ENCODE results near the gene LMOD3.

The LMOD3 gene

DNA sequence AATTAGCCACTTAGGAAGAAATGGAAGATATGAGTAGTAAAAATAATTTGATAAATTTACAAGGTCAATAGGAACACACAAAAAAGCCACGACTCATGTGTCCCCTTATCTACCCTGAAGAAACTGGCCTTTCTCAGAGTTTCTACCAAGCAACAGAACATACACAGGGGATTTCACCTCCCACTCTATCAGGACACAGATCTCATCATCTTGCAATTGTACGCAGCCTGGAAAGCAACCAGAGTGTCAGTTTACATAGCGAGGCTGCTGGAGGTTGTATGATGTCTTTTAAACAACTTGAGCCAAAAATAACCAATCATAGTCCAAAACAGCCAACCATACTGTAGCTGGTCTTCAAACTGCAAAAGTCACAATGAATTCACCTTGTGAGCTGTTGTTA lies 19.7 kb upstream of the LMOD3 start:
- no peak for DNase-seq (ENCODE audit: low read depth)
- no peak overlapping the region for H3K4me3 ChIP-seq (ENCODE audit: low read length)
- TF ChIP-seq, protein P1, sequence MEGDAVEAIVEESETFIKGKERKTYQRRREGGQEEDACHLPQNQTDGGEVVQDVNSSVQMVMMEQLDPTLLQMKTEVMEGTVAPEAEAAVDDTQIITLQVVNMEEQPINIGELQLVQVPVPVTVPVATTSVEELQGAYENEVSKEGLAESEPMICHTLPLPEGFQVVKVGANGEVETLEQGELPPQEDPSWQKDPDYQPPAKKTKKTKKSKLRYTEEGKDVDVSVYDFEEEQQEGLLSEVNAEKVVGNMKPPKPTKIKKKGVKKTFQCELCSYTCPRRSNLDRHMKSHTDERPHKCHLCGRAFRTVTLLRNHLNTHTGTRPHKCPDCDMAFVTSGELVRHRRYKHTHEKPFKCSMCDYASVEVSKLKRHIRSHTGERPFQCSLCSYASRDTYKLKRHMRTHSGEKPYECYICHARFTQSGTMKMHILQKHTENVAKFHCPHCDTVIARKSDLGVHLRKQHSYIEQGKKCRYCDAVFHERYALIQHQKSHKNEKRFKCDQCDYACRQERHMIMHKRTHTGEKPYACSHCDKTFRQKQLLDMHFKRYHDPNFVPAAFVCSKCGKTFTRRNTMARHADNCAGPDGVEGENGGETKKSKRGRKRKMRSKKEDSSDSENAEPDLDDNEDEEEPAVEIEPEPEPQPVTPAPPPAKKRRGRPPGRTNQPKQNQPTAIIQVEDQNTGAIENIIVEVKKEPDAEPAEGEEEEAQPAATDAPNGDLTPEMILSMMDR (conservative IDR thresholded peaks at IDR 0.05; ENCODE audit: low read depth, low read length), result no peak

DNA sequence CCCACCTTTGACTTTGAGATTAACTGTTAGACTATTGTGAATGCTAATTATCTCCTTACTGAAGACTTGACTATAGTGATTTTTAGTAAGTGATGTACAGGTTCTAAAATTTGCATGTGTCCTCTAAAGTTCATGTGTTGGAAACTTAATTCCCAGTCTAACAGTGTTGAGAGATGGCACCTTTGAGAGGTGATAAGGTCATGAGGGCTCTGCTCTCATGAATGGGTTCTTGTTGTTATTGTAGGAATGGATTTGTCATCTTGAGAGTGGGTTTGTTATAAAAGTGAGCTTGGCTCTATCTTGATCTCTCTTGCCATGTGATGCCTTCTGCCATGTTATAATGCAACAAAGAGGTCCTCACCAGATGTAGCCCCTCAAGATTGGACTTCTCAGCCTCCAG lies 18.9 kb upstream of the LMOD3 start:
- TF ChIP-seq, protein P1 (conservative IDR thresholded peaks at IDR 0.05; ENCODE audit: low read depth, low read length), result no peak
- no peak for DNase-seq (ENCODE audit: low read depth)
- H3K4me3 ChIP-seq (ENCODE audit: low read length), result no peak overlapping the region

DNA sequence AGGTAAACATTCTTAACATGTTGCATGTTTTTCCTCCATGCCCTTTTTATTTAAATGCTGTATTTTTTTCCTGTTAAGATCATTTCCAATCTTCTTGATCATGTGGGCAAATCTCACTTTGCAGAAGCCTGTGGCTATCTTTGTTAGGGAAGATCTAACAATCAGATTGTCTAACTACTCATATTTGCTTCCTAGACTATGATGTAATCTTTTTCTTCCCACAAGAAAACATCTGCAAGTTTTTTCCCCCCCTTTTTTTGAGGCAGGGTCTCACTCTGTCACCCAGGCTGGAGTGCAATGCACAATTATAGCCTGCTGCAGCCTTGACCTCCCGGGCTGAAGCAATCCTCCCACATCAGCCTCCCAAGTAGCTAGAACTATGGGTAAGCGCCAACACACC lies 15.0 kb upstream of the LMOD3 start:
- TF ChIP-seq, protein P1 (conservative IDR thresholded peaks at IDR 0.05; ENCODE audit: low read depth, low read length), result no peak

DNA sequence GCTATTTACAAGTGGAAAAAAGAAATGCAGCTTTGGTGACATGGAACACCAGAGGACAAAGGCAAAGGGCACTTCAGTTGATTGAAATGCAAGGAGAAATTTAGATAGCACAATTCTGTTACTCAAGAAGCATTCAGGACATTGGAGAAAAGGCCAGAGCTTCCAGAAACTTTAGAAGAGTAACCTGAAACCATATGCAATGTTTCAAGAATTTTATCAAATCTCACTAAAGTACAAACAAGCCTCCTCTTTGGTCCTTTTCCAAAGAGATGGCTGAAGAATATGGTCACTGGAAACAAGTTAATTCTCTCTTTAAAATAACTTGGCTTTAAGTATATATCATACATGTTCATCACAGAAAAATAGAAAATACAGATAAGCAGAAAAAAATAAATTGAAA lies 14.6 kb upstream of the LMOD3 start:
- no peak for DNase-seq (ENCODE audit: low read depth)
- TF ChIP-seq, protein P1 (conservative IDR thresholded peaks at IDR 0.05; ENCODE audit: low read depth, low read length), result no peak

More for the DNA sequence above, 15.0 kb upstream of the LMOD3 start:
- no peak overlapping the region for H3K4me3 ChIP-seq (ENCODE audit: low read length)
- no peak for DNase-seq (ENCODE audit: low read depth)

DNA sequence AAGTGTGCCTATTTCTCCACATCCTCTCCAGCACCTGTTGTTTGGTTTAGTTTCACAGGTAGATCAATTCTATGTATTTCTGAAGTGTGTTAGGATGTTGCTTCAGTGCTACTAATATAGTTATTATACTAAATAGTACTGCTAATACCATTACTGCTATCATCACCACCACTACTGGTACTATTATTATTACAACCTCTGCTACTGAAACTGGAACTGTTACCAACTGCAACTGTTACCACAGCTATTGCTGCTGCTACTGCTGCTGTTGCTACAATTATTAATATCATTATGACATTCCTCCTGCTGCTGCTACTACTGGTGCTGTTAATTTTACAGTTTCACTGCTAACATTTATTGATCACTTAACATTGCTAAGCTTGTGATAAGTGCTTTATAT lies 8.3 kb upstream of the LMOD3 start:
- TF ChIP-seq, protein P1 (conservative IDR thresholded peaks at IDR 0.05; ENCODE audit: low read depth, low read length), result no peak
- no peak for DNase-seq (ENCODE audit: low read depth)
- H3K4me3 ChIP-seq (ENCODE audit: low read length), result no peak overlapping the region

More for the DNA sequence above, 14.6 kb upstream of the LMOD3 start:
- no peak overlapping the region for H3K4me3 ChIP-seq (ENCODE audit: low read length)

DNA sequence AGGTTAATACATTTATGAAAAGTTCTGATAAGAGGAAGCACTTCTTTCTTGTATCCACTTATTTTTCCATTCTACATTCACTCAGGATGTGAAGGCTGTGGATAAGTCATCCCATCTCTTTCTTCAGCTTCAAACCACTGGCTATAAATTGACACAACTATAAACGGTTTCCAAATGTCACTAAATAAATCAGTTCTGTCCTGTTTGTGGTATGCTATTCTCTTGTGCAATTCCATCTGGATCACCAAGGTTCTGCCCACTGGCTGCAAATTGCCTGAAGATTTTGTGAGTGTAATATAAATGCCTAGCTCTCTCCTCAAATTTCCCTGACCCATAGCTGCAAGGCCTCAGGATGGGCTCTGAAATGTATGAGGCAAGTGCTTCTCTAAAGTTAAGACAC lies 7.1 kb upstream of the LMOD3 start:
- TF ChIP-seq, protein P1 (conservative IDR thresholded peaks at IDR 0.05; ENCODE audit: low read depth, low read length), result no peak
- no peak overlapping the region for H3K4me3 ChIP-seq (ENCODE audit: low read length)
- DNase-seq (ENCODE audit: low read depth), result no peak

DNA sequence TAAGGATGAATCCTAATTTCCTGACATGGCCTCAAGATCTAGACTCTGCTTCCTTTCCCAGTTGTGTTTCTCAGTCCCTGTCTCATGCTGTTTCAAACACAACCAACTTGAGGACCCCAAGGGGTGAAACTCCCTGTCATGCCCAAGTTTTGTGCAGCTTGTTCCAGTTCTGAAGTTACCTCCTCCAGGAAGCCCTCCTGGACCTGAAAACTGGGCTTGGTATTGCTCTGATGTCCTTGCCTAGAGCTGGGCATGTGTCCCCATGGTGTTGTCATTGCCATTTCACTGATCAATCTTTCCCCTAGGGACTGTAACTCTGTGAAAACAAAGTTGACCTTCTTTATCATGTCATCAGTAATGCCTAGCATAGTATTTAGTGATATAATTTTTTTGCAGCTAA lies 6.1 kb upstream of the LMOD3 start:
- no peak for DNase-seq (ENCODE audit: low read depth)
- H3K4me3 ChIP-seq (ENCODE audit: low read length), result no peak overlapping the region
- TF ChIP-seq, protein P1 (conservative IDR thresholded peaks at IDR 0.05; ENCODE audit: low read depth, low read length), result no peak

Data from retinal pigment epithelial cell (primary cell).